Stomach (tissue), 9 donors: ENCODE data around the gene HP1BP3. TPM values are rescaled to one million over a fixed set of nuclear protein-coding genes. Genes with fewer than 3 reads are reported as not detected.

Experiments used
- DNase-seq, 2 donors: peaks; one replicate each; pipeline versions ENCODE4 v3.0.0 to v3.0.0-alpha.2; 2013 to 2019
- H3K27ac ChIP-seq, 5 donors: fragments of 200-600 bp in 4 of 5; sonication (generic) in 4 of 5; one replicate each; pipeline ENCODE4 v1.5.1; 2013 to 2019; ENCODE audit warnings: mild to moderate bottlenecking in 1 of 5, moderate library complexity in 1 of 5
- H3K27me3 ChIP-seq, 3 donors: fragments of 200-600 bp; sonication (generic); one replicate each; pipeline ENCODE4 v1.5.1; 2017 to 2019; ENCODE audit warnings: mixed run types in 1 of 3
- H3K36me3 ChIP-seq, 4 donors: fragments of 200-600 bp; sonication (generic); 1 replicate in 3 of 4; 2 replicates in 1 of 4; pipeline ENCODE4 v1.5.1; 2016 to 2019
- H3K4me1 ChIP-seq, 4 donors: fragments of 200-600 bp; sonication (generic); one replicate each; pipeline ENCODE4 v1.5.1; 2016 to 2019
- H3K4me3 ChIP-seq, 4 donors: fragments of 200-600 bp; sonication (generic) in 3 of 4; one replicate each; pipeline ENCODE4 v1.5.1; 2016 to 2019; ENCODE audit warnings: mild to moderate bottlenecking in 1 of 4
- H3K9me3 ChIP-seq, 4 donors: fragments of 200-600 bp; sonication (generic); one replicate each; pipeline ENCODE4 v1.5.1; 2016 to 2019
- CTCF ChIP-seq, 7 experiments: fragments of 450-650 bp in 4 of 7; fragments of 200-600 bp in 3 of 7; sonication (generic) in 3 of 7; IDR thresholded peaks; one replicate each; pipeline ENCODE4 v1.5.1; 2016 to 2019; ENCODE audit warnings: antibody characterized with exemption in 7 of 7, control low read depth in 2 of 7, mild to moderate bottlenecking in 1 of 7
- EP300 ChIP-seq: sonication (generic); formaldehyde crosslinking; IDR thresholded peaks from one replicate; pipeline ENCODE4 v1.6.1; 2017; ENCODE audit warnings: antibody characterized with exemption
- POLR2A ChIP-seq, 4 donors: fragments of 450-650 bp; IDR thresholded peaks; one replicate each; pipeline ENCODE4 v1.6.1; 2016; ENCODE audit warnings: antibody characterized with exemption in 4 of 4, control low read depth in 2 of 4, mild to moderate bottlenecking in 1 of 4, moderate library complexity in 1 of 4
- POLR2AphosphoS5 ChIP-seq, 3 donors: sonication (generic); formaldehyde crosslinking; IDR thresholded peaks; one replicate each; pipeline ENCODE4 v1.6.1; 2016; ENCODE audit warnings: antibody characterized with exemption in 3 of 3
- WGBS, 5 donors: extraction: QIAGEN DNeasy Blood & Tissue Kit in 3 of 5; methylation state at CpG; one replicate each; pipeline versions ENCODE4 v1.1.5 to v1.1.7; 2013 to 2018; 5-methylcytosine and 5-hydroxymethylcytosine counted together
- intact Hi-C: fragments of 100-400 bp; cut with DNase I; formaldehyde crosslinking; loops from one replicate; pipeline ENCODE4 v1.15.1; 2023; ENCODE audit warnings: low total_unique reads
- polyA plus RNA-seq, 3 donors: library from polyadenylated mRNA; stranded (reverse); fragments of 200-250 nt; gene quantifications; one replicate each; pipeline ENCODE4 v1.2.3, GENCODE V29; 2013
- total RNA-seq, 5 donors: library from RNA; depleted of rRNA; stranded (reverse); fragments of >200 nt; gene quantifications; one replicate each; pipeline versions ENCODE4 v1.1.0 to v1.2.3, GENCODE V29; 2014 to 2016
- donor health status: healthy with polysubstance abuse.
- donor health status: Bipolar disorder and iron deficiency.
- donor health status: healthy.

HP1BP3 gene
- total and polyA plus RNA-seq, 8 donors: 55.2 to 649 (median 232) TPM

DNA sequence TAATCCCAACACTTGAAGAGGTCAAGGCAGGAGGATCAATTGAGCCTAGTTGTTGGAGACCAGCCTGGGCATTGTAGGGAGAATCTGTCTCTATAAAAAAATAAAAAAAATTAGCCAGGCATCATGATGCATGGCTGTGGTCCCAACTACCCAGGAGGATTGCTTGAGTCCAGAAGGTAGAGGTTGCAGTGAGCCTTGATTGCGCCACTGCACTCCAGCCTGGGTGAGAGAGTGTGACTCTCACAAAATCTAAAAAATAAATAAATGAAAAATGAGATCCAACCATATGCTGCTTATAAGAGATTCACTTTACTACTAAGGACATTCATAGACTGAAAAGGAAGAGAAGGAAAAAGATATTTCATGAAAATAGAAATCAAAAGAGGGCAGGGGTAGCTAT, 47.1 kb upstream of the HP1BP3 start:
- intact Hi-C loops: no loop called here
- 96 to 100% (median 100%) methylated on average over 1 of the region's 1 CpG for WGBS, 5 donors
- Histone ChIP-seq H3K36me3 (peaks cover 0 to 32% (median 22%) of the 10 kb centered on the region in 4 donors), H3K9me3 (no peaks in the 10 kb centered on the region), H3K4me3 (no peak overlapping the region), H3K27ac (no peak overlapping the region), H3K4me1 (no peaks in the 10 kb centered on the region), H3K27me3 (no peaks in the 10 kb centered on the region)
- TF ChIP-seq POLR2A (IDR thresholded peaks at IDR 0.05) (no peak), CTCF (IDR thresholded peaks at IDR 0.05) (no peak), POLR2AphosphoS5 (IDR thresholded peaks at IDR 0.05) (no peak), EP300 (no peak)
- no peak for DNase-seq

DNA sequence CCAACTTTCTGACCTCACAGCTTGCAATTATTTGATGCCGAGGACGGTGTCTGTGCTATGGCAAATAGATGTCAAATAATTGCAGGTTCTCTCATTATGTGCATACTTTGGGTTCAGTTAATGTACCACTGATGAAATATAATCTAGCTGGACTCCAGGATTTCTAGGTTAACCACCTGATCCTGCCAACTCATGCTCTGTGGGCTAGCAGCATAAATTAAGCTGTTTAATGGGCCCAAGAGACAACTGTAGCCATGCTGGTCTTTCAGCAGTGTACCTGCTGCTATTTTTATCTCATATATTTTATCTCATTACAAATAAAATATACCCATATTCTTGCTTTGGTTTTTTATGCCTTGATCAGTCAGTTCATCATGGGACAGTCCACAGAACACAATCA, 43.3 kb upstream of the HP1BP3 start:
- Histone ChIP-seq H3K27ac (no peak overlapping the region), H3K27me3 (no peaks in the 10 kb centered on the region), H3K4me3 (no peak overlapping the region), H3K4me1 (peaks cover 0 to 4% (median 0%) of the 10 kb centered on the region in 4 donors), H3K9me3 (no peaks in the 10 kb centered on the region), H3K36me3 (peaks cover 0 to 35% (median 29%) of the 10 kb centered on the region in 4 donors)
- no peak for DNase-seq
- intact Hi-C loops: no loop called here
- 93 to 100% (median 97%) methylated on average over 2 of the region's 2 CpGs for WGBS, 5 donors
- TF ChIP-seq CTCF (IDR thresholded peaks at IDR 0.05) (no peak), POLR2AphosphoS5 (IDR thresholded peaks at IDR 0.05) (no peak), EP300 (no peak), POLR2A (IDR thresholded peaks at IDR 0.05) (no peak)

- H3K4me1 ChIP-seq: peaks cover 0 to 4% (median 0%) of the 10 kb centered on the region in 4 donors
- no peak overlapping the region for H3K27ac ChIP-seq
- TF ChIP-seq POLR2A (IDR thresholded peaks at IDR 0.05): no peak
- TF ChIP-seq POLR2AphosphoS5 (IDR thresholded peaks at IDR 0.05): no peak
- TF ChIP-seq CTCF (IDR thresholded peaks at IDR 0.05): no peak
- TF ChIP-seq EP300: no peak
- DNase-seq: no peak
- H3K4me3 ChIP-seq: no peak overlapping the region
- H3K9me3 ChIP-seq: no peaks in the 10 kb centered on the region
- WGBS, 5 donors: 74 to 91% (median 85%) methylated on average over 1 of the region's 1 CpG
- intact Hi-C loops: no loop called here
- H3K27me3 ChIP-seq: no peaks in the 10 kb centered on the region
- peaks cover 0 to 38% (median 29%) of the 10 kb centered on the region in 4 donors for H3K36me3 ChIP-seq
Measured at GRCh38 chr1:20829946-20830345, 42.8 kb upstream of the HP1BP3 start.

DNA sequence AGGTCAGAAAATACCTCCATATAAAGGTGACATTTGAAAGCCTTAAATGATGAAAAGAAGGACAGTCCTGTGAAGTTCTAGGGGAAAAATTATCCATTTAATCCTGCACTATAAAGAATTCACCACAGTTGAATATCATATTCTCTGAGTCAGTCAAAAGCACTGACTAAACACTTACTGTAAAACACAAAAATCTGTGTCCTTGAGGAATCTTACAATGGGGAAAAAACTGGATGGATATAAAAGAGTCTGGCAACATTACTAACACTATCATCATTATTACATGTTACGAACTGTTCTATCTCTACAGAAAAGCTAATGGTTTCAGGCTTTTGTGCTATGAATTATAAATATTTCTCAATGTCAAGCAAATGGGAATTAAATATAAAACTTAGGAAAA, 42.4 kb upstream of the HP1BP3 start:
- DNase-seq: no peak
- peaks cover 0 to 4% (median 0%) of the 10 kb centered on the region in 4 donors for H3K4me1 ChIP-seq
- H3K4me3 ChIP-seq: no peak overlapping the region
- TF ChIP-seq POLR2A (IDR thresholded peaks at IDR 0.05) (no peak), POLR2AphosphoS5 (IDR thresholded peaks at IDR 0.05) (no peak), EP300 (no peak), CTCF (IDR thresholded peaks at IDR 0.05) (no peak)
- 92 to 98% (median 93%) methylated on average over 1 of the region's 1 CpG for WGBS, 5 donors
- H3K36me3 ChIP-seq: peaks cover 0 to 43% (median 32%) of the 10 kb centered on the region in 4 donors
- H3K9me3 ChIP-seq: no peaks in the 10 kb centered on the region
- no peaks in the 10 kb centered on the region for H3K27me3 ChIP-seq
- intact Hi-C loops: no loop called here
- no peak overlapping the region for H3K27ac ChIP-seq
